HepG2 (cell line): ENCODE measurements around the gene RALY. TPM values are rescaled to one million over a fixed set of nuclear protein-coding genes. Genes with fewer than 3 reads are reported as not detected.

Source experiments
- ATF5 ChIP-seq: sonication (generic); formaldehyde crosslinking; IDR thresholded peaks from 2 replicates; pipeline ENCODE4 v1.4.0; 2020; ENCODE audit warnings: mild to moderate bottlenecking, low read depth, missing genetic modification reagents
- E2F5 ChIP-seq: sonication (generic); formaldehyde crosslinking; conservative IDR thresholded peaks from 2 replicates; pipeline ENCODE4 v1.4.0; 2020; ENCODE audit warnings: missing genetic modification reagents
- FOXA1 ChIP-seq, 2 experiments: fragments of 450-650 bp in 1 of 2; sonication (generic) in 1 of 2; formaldehyde crosslinking in 1 of 2; IDR thresholded peaks; 2 replicates each; pipeline versions ENCODE4 v1.4.0 to v1.6.1; 2016 to 2020; ENCODE audit warnings: missing genetic modification reagents in 1 of 2
- FUBP1 ChIP-seq: sonication (generic); formaldehyde crosslinking; IDR thresholded peaks from 2 replicates; pipeline ENCODE4 v1.5.1; 2020; ENCODE audit warnings: missing genetic modification reagents, mild to moderate bottlenecking, borderline replicate concordance
- HDAC2 ChIP-seq: sonication (generic); formaldehyde crosslinking; IDR thresholded peaks from 2 replicates; pipeline ENCODE4 v1.4.0; 2020; ENCODE audit warnings: missing genetic modification reagents
- HHEX ChIP-seq: IDR thresholded peaks from 2 replicates; pipeline ENCODE4 v1.6.1; 2016; ENCODE audit warnings: control low read depth
- HOXA9 ChIP-seq: sonication (generic); formaldehyde crosslinking; IDR thresholded peaks from 2 replicates; pipeline ENCODE4 v1.8.1; 2022; ENCODE audit warnings: missing genetic modification reagents, mild to moderate bottlenecking, moderate library complexity, borderline replicate concordance
- KMT2A ChIP-seq: sonication (generic); formaldehyde crosslinking; IDR thresholded peaks from 2 replicates; pipeline ENCODE4 v1.4.0; 2020; ENCODE audit warnings: missing genetic modification reagents
- PAXIP1 ChIP-seq: sonication (generic); formaldehyde crosslinking; conservative IDR thresholded peaks from 2 replicates; pipeline ENCODE4 v1.4.0; 2020; ENCODE audit warnings: mild to moderate bottlenecking, missing genetic modification reagents, moderate library complexity
- PHF21A ChIP-seq: sonication (generic); formaldehyde crosslinking; IDR thresholded peaks from 2 replicates; pipeline ENCODE4 v1.5.0; 2020; ENCODE audit warnings: mild to moderate bottlenecking, missing genetic modification reagents
- RBAK ChIP-seq: sonication (generic); formaldehyde crosslinking; IDR thresholded peaks from 2 replicates; pipeline ENCODE4 v1.5.1; 2020; ENCODE audit warnings: mild to moderate bottlenecking, missing genetic modification reagents
- RBM39 ChIP-seq: fragments of 200-400 bp; formaldehyde crosslinking; IDR thresholded peaks from one replicate; pipeline ENCODE4 v1.6.1; 2018; ENCODE audit warnings: antibody characterized with exemption, mild to moderate bottlenecking, low read depth, low read length; ENCODE audit not compliant: poor library complexity, severe bottlenecking
- ZGPAT ChIP-seq: IDR thresholded peaks from 2 replicates; pipeline ENCODE4 v1.6.1; 2016; ENCODE audit warnings: mild to moderate bottlenecking
- ZNF24 ChIP-seq: fragments of 450-650 bp; IDR thresholded peaks from 2 replicates; pipeline ENCODE4 v1.6.1; 2017; ENCODE audit warnings: antibody characterized with exemption, mild to moderate bottlenecking
- ZNF326 ChIP-seq: sonication (generic); formaldehyde crosslinking; IDR thresholded peaks from 2 replicates; pipeline ENCODE4 v1.4.0; 2020; ENCODE audit warnings: missing genetic modification reagents, borderline replicate concordance
- ZNF605 ChIP-seq: sonication (generic); formaldehyde crosslinking; IDR thresholded peaks from 2 replicates; pipeline ENCODE4 v1.8.0; 2022; ENCODE audit warnings: mild to moderate bottlenecking, missing genetic modification reagents
- ZNF615 ChIP-seq: sonication (generic); formaldehyde crosslinking; IDR thresholded peaks from 2 replicates; pipeline ENCODE4 v1.5.0; 2020; ENCODE audit warnings: mild to moderate bottlenecking, missing genetic modification reagents, borderline replicate concordance
- ZNF644 ChIP-seq: IDR thresholded peaks from 2 replicates; pipeline ENCODE4 v1.6.1; 2016; ENCODE audit warnings: low read depth
- ZNF773 ChIP-seq: sonication (generic); formaldehyde crosslinking; IDR thresholded peaks from 2 replicates; pipeline ENCODE4 v1.4.0; 2020; ENCODE audit warnings: missing genetic modification reagents, borderline replicate concordance
- ZZZ3 ChIP-seq: sonication (generic); formaldehyde crosslinking; IDR thresholded peaks from 2 replicates; pipeline ENCODE4 v1.4.0; 2020; ENCODE audit warnings: missing genetic modification reagents, mild to moderate bottlenecking, borderline replicate concordance
- polyA plus RNA-seq, 8 experiments: library from polyadenylated mRNA; depleted of rRNA in 3 of 8; stranded (reverse) in 7 of 8; unstranded in 1 of 8; fragments of >200 nt; fragmentation: Illumina TruSeq in 4 of 8; extraction: Trizol in 4 of 8; gene quantifications; 2 replicates each; pipeline versions ENCODE4 v1.2.1 to v1.2.3, GENCODE V29; 2011 to 2016; ENCODE audit warnings: low read depth in 4 of 8, missing spikeins in 1 of 8, mixed read lengths in 1 of 8; ENCODE audit not compliant: insufficient read depth in 1 of 8
- total RNA-seq, 5 experiments: library from RNA; depleted of rRNA; stranded (reverse); fragments of >200 nt; fragmentation: Illumina TruSeq; extraction: Trizol; gene quantifications; 2 replicates each; pipeline ENCODE4 v1.2.3, GENCODE V29; 2016; ENCODE audit warnings: low read depth in 1 of 5

Gene RALY
- total and polyA plus RNA-seq, 2 of the 13 experiments (the other 11 are each of a cell fraction or from before 2014, with no cell fraction given), result 178 to 186 TPM

GRCh38 chr20:33992923-33993575, 662 bp upstream of the RALY start (continued):
- TF ChIP-seq ATF5 (0 out of 2 replicates have a peak, but pooled peaks have one; percentile 92), PHF21A (0 out of 2 replicates have a peak, but pooled peaks have one; percentile 45), ZNF644 (no peak), RBM39 (peak; percentile 8), ZNF773 (0 out of 2 replicates have a peak, but pooled peaks have one; percentile 75), KMT2A (CRISPR knock-in tag) (peak; percentile 85), ZGPAT (peak; percentile 60), HHEX (CRISPR knock-in tag) (no peak), FOXA1 (IDR thresholded peaks at IDR 0.05) (no peak), FOXA1 (CRISPR knock-in tag; IDR thresholded peaks at IDR 0.05) (0 out of 2 replicates have a peak, but pooled peaks have one; percentile 13), ZNF605 (CRISPR knock-in tag) (peak; percentile 56; the same call in 1 of the 2 replicates), RBAK (CRISPR knock-in tag) (0 out of 2 replicates have a peak, but pooled peaks have one; percentile 45), HDAC2 (peak; percentile 57), HOXA9 (CRISPR knock-in tag) (no peak), ZZZ3 (CRISPR knock-in tag) (0 out of 2 replicates have a peak, but pooled peaks have one; percentile 30), ZNF326 (no peak), E2F5 (CRISPR knock-in tag) (no peak), ZNF24 (no peak), PAXIP1 (CRISPR knock-in tag) (peak; percentile 58), FUBP1 (CRISPR knock-in tag) (peak; percentile 50; the same call in 1 of the 2 replicates), ZNF615 (peak; percentile 96; the same call in 1 of the 2 replicates)
